HG03095 (cell line): ENCODE data around the gene DPP6.

ENCODE experiments used
- ATAC-seq: cut with Tn5 transposase; IDR thresholded peaks from one replicate; pipeline ENCODE4 v1.9.1; 2021; ENCODE audit warnings: moderate library complexity; ENCODE audit not compliant: unreplicated experiment

Gene DPP6

DNA sequence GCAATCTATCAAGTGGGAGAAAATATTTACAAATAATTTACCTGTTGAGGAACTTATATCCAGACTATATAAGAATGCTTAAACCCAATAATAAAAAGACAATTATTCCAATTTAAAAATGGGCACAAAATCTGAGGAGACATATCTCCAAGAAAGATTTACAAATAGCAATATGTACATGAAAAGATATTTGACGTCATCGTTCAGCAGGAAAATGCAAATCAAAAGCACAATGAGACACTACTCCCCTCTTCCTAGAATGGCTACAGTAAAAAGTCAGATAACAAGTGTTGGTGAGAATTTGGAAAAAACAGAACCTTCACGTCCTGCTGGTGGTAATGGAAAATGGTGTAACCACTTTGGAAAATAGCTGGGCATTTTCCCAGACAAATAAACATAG lies 457.0 kb downstream of the DPP6 start:
- ATAC-seq, result no peak

DNA sequence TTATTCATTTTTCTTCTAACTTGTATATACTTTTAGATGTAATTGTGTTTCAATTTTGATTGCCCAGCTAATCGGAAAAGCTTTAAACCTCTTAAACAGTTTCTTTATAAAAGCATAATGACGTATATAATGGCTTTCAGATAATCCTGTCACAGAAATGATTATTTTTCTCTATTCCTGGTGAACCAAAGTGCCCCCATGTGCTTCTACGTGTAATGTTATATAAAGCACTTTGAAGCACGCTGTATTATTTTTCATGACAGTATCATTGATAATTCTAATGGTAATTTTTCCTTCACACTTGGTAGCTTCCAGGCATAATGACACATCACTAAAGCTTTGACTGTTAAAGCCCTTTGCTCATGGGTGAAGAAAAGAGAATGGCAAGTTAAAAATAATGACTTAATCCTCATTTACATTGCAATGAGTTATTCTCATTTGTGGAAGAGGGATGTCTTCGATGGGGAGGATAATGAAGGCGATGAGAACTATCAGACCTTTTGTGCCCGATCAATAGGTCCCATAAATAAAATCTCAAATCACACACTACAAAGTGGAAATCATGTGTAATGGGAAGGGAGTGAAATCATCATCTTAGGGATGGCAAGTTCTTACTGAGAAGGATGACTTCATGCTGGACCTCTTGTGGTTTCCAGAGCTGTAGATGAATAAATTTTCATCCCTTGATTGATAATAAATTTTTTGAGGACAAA lies 460.1 kb downstream of the DPP6 start:
- ATAC-seq, result no peak

DNA sequence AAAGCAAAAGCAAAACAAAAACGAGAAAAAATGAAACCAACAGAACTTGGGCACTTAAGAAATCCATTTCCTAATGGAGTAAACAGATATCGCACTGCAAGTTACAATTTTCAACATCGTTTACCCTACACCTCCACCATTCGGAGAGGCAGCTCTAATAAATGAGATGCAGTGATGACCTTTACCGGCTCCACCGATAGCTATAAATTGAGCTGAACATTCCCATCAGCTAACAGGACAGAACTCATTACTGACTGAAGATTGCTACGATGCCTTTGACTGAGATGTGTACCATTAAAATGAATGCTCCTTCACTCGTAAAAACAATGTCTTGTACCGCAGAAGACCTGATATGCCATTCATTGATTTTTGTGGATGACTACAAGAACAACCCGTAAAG lies 465.6 kb downstream of the DPP6 start:
- no peak for ATAC-seq

DNA sequence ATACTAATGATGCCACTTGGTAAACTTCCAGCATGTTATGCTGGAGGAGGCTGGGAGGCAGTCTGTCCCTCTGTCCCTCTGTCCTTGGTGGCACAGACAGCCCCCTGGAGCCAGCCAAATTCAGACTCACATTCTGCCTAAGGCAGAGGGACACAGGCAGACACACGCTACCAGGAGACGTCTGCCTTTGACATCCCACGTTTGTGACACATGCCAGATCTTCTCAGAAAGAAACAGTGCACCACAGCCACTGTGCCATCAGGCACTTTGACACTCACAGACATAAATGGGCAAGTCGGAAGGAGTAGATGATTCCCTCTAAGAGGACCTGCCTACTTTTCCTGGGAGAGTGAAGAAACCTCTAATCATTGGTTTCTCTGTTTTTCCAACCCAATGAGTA lies 467.0 kb downstream of the DPP6 start:
- ATAC-seq, result no peak

DNA sequence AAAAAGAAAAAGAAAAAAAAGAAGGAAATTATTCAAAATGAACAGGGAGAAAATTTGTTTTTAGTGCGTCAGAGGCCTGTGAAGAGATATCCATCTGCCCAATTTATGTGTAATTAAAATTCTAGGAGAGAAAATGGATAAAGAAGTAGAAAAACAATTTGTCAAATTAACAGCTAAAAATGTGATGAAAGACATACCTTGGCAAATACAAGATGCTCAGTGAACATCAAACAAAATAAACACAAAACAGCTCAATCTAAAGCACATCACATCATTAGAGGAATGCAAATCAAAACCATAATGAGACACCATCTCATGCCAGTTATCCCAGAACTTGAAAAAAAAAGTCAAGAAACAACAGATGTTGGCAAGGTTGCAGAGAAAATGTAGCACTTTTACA lies 477.9 kb downstream of the DPP6 start:
- no peak for ATAC-seq

DNA sequence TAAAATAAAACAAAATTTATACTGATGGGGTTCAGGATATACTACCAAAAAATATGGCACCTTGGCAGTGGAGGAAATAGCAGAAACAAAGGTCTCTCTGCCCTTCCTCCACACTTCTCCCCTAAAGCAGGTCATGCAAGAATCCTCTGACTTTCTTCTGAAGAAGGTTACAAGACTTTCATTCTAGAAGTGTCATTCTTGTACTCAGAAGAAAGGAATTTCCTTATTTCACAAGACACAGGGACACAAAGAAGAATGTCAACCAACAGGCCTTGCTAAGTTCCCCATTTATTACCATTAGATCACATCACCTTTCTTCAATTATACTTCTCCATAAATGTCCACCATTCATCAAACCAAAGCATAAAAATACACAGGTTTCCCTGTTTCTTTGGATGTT lies 480.6 kb downstream of the DPP6 start:
- ATAC-seq, result no peak

DNA sequence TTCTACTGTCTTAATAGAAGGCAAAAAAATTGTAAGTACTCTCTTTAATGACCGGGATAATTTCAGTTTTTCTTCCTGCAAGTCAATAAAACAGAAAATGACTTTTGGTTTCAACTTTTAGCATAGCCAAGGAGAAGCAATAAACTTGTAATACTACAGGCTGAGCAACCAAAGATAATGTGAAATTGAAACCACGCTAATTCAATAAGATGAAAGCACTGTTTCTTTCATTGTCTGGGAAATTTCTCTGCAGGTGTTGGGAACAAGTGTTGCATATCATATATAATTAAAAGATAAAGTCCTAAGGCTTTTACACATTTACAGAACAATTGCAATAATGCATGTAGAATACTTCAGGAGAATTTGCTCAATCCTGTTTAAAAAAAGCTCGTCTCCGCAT lies 488.4 kb downstream of the DPP6 start:
- ATAC-seq, result no peak

DNA sequence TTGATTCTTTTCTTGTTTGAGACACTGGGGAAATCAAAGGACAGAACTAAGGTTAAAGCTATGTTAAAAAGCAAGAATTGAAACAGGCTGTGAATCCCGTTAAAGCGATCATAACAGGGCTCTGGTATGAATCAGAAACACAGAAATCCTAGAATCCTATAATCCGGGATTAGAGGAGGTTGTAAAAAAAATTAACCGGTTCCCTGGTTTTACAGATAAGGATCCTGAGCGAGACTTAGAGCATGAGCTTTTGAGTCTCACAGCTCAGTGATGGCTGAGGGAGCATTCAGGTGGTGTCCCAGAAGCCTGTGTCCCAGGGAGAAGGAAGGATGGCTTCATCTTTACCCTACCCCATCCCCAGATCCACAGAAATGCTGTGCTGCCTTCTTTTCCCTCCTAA lies 489.4 kb downstream of the DPP6 start:
- ATAC-seq, result no peak

DNA sequence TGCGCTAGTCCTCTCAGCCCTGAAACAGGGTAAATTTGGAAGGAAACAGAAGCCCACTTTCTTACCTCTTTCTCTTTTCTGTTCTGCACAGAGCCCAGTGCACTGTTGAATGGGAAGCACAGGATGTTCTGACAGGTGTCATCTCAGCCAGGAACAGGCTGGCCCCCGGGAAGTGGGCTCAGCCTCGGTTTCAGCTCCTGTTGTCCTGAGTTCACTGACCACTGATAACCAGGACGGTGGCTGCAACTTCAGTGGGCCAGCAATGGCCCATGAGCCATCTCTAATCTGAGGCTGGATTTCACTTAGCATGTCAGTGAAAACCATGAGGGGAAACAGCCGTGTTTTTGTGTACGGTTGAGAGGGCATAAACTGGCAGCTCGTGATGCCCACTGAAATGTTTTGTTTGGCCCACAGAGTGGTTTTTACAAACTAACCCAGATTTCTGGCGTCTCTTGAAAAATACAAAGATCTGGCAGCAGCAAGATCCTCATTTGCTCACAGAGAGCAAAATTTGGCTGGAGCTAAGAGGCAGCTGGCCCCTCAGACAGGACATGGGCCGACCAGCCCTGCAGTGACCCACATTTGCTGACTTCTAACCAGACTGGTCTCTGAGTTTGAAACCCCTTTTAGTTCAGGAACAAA lies 494.9 kb downstream of the DPP6 start:
- ATAC-seq, result no peak

DNA sequence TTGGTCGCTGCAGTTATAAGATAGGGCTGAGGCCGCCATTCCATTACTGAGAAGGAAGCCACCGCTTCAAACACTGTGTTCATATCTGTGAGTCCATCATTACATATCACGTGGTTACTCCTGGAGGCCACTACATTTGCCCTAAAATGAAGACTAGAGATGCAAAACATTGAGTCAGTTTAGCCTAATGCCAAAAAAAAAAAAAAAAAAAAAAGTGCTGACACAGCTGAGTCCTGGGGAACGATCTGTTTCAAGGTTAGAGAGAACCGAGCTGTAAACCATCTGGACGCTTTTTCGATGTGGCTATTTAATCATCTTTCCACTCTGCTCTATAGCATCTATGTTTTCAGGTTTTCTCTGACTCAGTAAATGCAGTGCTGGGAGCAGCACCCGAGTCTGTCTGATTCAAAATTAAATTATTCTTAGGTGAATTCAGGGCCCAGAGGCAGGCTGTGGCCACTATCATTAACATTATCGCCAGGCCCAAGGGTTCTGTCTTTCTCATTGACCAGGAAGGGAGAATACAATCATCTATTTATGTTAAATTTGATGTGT lies 501.6 kb downstream of the DPP6 start:
- no peak for ATAC-seq

DNA sequence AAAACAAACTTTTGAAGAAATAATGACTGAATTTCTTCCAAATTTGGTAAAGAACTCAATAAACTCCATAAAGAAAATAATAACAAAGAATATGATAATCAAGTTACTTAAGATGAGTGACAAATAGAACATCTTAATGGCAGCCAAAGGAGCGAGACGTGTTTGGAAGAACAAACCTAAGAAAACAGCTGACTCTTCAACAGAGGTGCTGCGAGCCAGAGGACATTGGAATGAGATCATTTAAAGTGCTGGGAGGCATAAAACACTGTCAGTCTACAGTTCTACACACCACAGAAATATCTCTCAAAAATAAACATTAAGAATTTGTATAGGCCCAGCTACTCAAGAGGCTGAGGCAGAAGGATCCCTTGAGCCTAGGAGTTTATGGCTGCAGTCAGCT lies 507.3 kb downstream of the DPP6 start:
- no peak for ATAC-seq

DNA sequence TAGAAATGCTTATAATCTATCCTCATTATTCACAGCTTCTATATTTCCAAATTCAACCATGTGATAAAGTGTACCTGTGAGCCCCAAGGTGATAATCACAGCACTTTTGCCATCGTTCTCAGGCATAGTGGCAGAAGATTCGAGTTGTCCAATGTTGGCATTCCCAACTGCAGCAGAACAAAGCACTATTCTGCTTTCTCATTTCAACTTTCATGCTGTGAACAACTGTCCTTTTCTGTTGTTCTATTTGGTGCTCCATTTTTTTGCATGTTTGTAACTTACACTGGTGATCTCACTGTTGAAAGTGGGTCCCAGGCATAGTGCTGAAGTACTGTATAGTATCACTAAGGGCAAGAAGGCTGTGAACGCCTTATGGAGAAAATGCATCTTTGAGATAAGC lies 512.5 kb downstream of the DPP6 start:
- ATAC-seq, result no peak

DNA sequence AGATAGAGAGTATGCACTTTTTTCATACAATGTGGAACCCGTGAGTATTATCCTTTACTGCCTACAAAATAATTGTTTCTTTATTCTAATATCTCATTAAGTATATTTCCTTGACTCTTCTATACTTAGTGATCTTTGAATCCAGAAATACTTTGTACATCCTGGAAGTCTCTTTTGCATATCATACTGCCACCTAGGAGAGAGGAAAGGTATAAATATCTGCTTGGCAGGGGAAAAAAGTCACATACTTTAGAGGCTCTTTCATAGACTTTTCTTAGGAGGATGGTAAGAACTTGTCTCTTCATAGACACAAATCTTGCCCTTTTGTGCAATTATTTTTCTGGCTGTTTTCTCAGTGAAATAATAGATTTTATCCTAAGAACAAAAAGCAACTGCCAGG lies 514.7 kb downstream of the DPP6 start:
- no peak for ATAC-seq

DNA sequence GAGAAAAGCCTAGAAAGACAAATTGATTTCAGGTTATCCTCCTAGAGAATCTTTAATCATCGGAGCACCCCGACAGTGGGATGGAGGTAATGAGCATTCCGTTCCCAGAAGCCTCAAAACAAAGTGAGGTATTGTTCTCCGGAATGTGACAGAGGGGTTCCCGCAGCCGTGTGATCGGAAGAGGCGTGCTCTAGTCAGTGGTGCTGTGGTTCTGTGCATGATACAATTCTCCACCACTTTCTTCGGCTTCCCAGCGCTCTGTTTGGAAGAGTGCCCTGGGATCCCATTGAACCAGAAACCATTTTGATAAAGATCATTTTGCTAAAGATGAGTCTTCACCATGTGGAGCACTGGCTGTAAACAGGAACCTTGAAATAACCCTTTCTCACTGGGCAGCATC lies 516.1 kb downstream of the DPP6 start:
- ATAC-seq, result no peak

DNA sequence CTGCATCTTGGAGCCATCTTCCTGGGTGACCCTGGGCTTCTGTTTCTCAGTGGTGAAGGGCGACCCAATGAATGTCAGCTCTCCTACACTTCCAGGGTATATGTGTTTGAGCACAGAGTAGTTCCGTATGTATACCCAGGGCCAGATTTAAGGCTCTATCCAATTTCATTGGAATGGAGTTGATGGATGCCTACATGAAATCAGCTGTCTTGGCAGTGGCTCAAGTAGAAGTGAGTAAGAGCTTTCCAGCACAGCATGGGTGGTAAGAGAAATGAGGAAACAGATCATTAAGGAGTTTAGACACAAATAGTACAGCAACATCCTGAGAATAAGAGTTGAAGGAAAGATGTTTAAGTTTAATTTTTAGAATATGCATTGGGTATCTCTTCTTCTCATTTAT lies 517.7 kb downstream of the DPP6 start:
- no peak for ATAC-seq

DNA sequence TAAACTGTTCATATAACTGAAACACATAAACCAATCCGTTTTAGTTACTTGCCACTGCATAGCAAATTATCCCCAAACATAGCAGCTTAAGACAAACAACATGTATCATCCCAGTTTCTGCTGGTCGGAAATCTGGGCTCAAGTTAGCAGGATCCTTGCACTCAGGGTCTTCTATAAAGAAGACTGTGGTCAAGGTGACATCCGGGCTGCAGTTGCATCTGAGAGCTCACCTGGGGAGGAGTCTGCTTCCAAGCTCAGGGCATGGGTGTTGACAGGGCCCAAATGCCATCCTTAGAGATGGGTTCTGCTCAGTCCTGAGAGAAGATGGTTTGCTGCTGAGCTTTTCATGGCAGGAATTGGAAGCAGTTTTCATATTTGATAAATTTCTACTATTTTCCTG lies 519.6 kb downstream of the DPP6 start:
- ATAC-seq, result no peak

DNA sequence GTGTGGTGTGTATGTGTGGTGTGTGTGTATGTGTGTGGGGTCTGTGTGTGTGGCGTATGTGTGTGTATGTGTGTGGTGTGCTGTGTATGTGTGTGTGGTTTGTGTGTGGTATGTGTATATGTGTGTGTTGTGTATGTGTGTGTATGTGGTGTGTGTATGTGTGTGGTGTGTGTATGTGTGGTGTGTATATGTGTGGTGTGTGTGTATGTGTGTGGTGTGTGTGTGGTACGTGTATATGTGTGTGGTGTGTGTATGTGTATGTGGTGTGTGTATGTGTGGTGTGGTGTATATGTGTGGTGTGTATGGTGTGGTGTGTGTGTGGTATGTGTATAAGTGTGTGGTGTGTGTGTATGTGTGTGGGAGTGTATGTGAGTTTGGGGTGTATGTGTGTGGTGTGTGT lies 522.0 kb downstream of the DPP6 start:
- ATAC-seq, result no peak

DNA sequence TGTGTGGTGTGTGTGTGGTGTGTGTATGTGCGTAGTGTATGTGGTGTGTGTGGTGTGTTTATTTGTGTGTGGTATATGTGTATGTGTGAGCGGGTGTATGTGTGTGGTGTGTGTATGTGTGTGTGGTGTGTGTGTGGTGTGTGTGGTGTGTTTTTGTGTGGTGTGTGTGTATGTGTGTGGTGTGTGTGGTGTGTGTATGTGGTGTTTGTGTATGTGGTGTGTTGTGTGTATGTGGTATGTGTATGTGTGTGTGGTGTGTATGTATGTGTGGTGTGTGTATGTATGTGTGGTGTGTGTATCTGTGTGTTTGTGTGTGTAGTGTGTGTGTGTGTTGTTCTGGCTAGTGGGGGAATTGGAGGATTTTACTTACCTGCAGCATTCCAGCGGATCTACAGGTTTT lies 523.3 kb downstream of the DPP6 start:
- ATAC-seq, result no peak

DNA sequence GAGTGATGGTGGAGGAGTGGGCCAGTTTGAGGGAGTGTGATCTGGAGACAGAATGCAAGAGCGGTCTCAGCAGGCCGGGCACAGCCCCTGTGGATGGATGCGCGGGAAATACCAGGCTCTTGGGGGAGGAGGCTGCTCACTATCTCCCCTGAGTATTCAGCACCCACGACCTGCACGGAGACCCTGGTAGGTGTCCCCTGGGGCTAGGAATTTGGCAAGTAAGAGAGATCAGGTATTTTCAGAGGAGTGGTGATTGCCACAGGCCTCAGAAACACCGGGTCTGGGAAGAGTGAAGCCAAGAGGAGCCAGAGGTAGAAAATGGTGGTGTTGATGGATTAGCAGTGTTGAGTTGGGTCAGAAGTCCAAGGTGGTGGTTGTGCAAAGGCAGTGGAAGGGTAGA lies 524.4 kb downstream of the DPP6 start:
- ATAC-seq, result no peak

DNA sequence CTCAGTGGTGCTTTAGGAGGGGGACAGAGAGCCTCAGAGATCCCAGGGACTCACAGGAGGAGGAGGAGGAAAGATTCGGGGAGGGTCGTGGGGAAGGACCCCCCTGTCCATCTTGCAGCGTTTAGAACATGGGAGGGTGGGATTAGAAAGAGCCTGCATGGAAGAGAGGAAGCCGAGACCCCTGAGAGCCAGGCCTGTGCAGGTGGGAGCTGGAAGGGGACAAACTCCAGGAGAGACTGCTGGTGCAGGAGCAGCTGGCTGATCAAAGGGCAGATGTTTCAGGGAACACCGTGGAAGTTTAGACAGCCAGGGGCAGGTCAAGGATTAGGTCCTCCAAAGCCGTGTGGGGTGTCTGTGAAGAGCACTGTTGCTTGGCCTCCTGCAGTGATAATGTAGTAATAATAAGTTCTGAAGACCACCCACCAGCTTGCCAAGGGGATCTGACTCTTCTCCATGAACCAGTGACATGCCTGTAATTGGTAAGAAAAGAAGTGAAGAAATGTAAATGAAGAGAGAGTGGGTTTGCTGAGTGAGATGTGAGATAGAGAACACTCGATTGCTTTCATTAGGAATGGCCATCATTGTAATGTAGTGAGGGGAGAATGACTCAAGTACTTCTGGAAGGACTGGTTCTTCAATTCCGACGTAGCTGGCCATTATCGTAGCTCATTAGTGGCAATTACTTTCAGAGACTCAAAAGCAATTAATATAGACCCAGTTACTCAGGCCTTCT lies 525.1 kb downstream of the DPP6 start:
- ATAC-seq, result no peak

DNA sequence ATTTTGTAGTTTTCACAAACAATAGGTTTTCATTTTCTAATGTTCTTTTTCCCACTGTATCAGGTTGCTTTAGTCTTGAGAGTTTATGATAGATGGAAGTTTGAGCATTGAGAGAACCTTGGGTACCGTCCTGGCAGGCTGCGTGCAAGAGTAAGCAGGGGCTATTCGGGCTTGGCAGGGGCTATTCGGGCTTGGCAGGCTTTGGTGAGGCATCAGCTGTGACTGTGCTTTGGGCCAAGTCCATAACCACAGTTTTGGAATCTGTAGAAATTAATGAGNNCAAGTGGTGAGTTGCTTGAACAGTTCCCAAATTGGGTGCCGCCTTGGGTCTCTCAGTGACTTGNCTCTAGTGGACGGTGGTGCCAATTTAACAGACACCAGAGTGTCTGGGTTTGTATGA lies 526.1 kb downstream of the DPP6 start:
- ATAC-seq, result no peak

DNA sequence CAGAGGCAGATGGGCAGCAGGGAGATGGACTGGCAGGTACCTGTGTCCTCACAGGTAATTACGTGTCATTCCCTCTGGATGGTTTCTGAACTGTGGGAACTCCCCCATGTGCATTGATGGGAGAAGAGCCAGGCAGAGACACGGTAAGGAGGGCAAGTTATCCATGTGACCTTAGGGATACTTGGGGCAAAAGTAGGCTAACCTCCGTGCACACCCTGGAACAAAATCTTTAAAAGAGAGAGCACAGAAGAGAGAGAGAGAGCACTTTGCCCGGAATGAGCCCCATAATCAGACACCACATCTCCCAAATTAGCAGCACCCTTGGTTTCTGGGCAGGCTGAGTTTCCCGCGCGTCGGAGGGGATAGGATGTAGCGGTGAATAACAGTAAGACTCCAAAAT lies 527.5 kb downstream of the DPP6 start:
- no peak for ATAC-seq
